Measurements from ENCODE around the gene PRDM8. TPM values are rescaled to one million over a fixed set of nuclear protein-coding genes. Genes with fewer than 3 reads are reported as not detected.

PRDM8 gene
- total RNA-seq, 1 donor from 2014 or later: not detected

GRCh38 chr4:80235451-80235850, 38.1 kb downstream of the PRDM8 start:
- no peak overlapping the region for H3K27ac ChIP-seq
- H3K36me3 Mint-ChIP-seq: no peaks in the 10 kb centered on the region
- H3K4me1 Mint-ChIP-seq: no peaks in the 10 kb centered on the region

GRCh38 chr4:80237992-80238391, 40.7 kb downstream of the PRDM8 start:
- H3K4me3 Mint-ChIP-seq: no peak overlapping the region
- Histone ChIP-seq H2AFZ (replicated peaks) (no peak overlapping the region), H3K4me3 (no peak overlapping the region), H3F3A (ENCODE audit: low read depth) (no peaks in the 10 kb centered on the region), H3K27me3 (peaks cover 94% of the 10 kb centered on the region), H3K4me1 (no peaks in the 10 kb centered on the region), H3K4me2 (no peak overlapping the region), H3K36me3 (no peaks in the 10 kb centered on the region), H3K9ac (no peak overlapping the region), H4K20me1 (ENCODE audit: low read depth) (no peaks in the 10 kb centered on the region), H3K9me3 (ENCODE audit: low read depth) (no peaks in the 10 kb centered on the region), H3K27ac (no peak overlapping the region), H3K79me2 (ENCODE audit: low read depth) (no peaks in the 10 kb centered on the region)
- H3K4me1 Mint-ChIP-seq: no peaks in the 10 kb centered on the region
- TF ChIP-seq EZH2 (IDR thresholded peaks at IDR 0.05) (no peak), EZH2phosphoT487 (IDR thresholded peaks at IDR 0.05) (no peak), CTCF (IDR thresholded peaks at IDR 0.05) (no peak)
- no peak for DNase-seq (ENCODE audit: low spot score)
- H3K27ac Mint-ChIP-seq: no peak overlapping the region
- peaks cover 3% of the 10 kb centered on the region for H3K27me3 Mint-ChIP-seq (ENCODE audit: insufficient read depth, low read depth)
- no peaks in the 10 kb centered on the region for H3K9me3 Mint-ChIP-seq
- no peaks in the 10 kb centered on the region for H3K36me3 Mint-ChIP-seq

More at GRCh38 chr4:80235451-80235850, 38.1 kb downstream of the PRDM8 start:
- Histone ChIP-seq H3K4me3 (no peak overlapping the region), H2AFZ (replicated peaks) (no peak overlapping the region), H3K36me3 (no peaks in the 10 kb centered on the region), H3F3A (ENCODE audit: low read depth) (no peaks in the 10 kb centered on the region), H3K9me3 (ENCODE audit: low read depth) (no peaks in the 10 kb centered on the region), H4K20me1 (ENCODE audit: low read depth) (no peaks in the 10 kb centered on the region), H3K4me2 (no peak overlapping the region), H3K9ac (no peak overlapping the region), H3K79me2 (ENCODE audit: low read depth) (no peaks in the 10 kb centered on the region), H3K4me1 (no peaks in the 10 kb centered on the region), H3K27me3 (peaks cover 98% of the 10 kb centered on the region)
- peaks cover 3% of the 10 kb centered on the region for H3K27me3 Mint-ChIP-seq (ENCODE audit: insufficient read depth, low read depth)
- H3K27ac Mint-ChIP-seq: no peak overlapping the region
- no peak overlapping the region for H3K4me3 Mint-ChIP-seq
- no peak for DNase-seq (ENCODE audit: low spot score)
- TF ChIP-seq EZH2 (IDR thresholded peaks at IDR 0.05): no peak
- no peaks in the 10 kb centered on the region for H3K9me3 Mint-ChIP-seq

- H3K36me3 ChIP-seq: no peaks in the 10 kb centered on the region
- no peak for DNase-seq (ENCODE audit: low spot score)
- no peak overlapping the region for H3K9ac ChIP-seq
- H3K9me3 Mint-ChIP-seq: no peaks in the 10 kb centered on the region
- H3K4me1 ChIP-seq: no peaks in the 10 kb centered on the region
- no peaks in the 10 kb centered on the region for H3K4me1 Mint-ChIP-seq
- H3K4me3 Mint-ChIP-seq: no peak overlapping the region
- no peak overlapping the region for H3K27ac ChIP-seq
- H3K79me2 ChIP-seq (ENCODE audit: low read depth): no peaks in the 10 kb centered on the region
- H3K9me3 ChIP-seq (ENCODE audit: low read depth): no peaks in the 10 kb centered on the region
- peaks cover 93% of the 10 kb centered on the region for H3K27me3 ChIP-seq
- no peak overlapping the region for H3K4me2 ChIP-seq
- no peak for TF ChIP-seq EZH2 (IDR thresholded peaks at IDR 0.05)
- no peak for TF ChIP-seq CTCF (IDR thresholded peaks at IDR 0.05)
- TF ChIP-seq EZH2phosphoT487 (IDR thresholded peaks at IDR 0.05): no peak
- no peak overlapping the region for H3K4me3 ChIP-seq
- H3K27me3 Mint-ChIP-seq (ENCODE audit: insufficient read depth, low read depth): peaks cover 7% of the 10 kb centered on the region
- no peaks in the 10 kb centered on the region for H4K20me1 ChIP-seq (ENCODE audit: low read depth)
- no peaks in the 10 kb centered on the region for H3F3A ChIP-seq (ENCODE audit: low read depth)
- H2AFZ ChIP-seq (replicated peaks): no peak overlapping the region
- no peaks in the 10 kb centered on the region for H3K36me3 Mint-ChIP-seq
- no peak overlapping the region for H3K27ac Mint-ChIP-seq
These were observed 42.3 kb downstream of the PRDM8 start for GRCh38 chr4:80239480-80240150.

- Histone ChIP-seq H3K27ac (no peak overlapping the region), H3F3A (ENCODE audit: low read depth) (no peaks in the 10 kb centered on the region), H3K4me2 (no peak overlapping the region), H3K4me1 (no peaks in the 10 kb centered on the region), H3K9ac (no peak overlapping the region), H3K36me3 (no peaks in the 10 kb centered on the region), H3K4me3 (no peak overlapping the region), H4K20me1 (ENCODE audit: low read depth) (no peaks in the 10 kb centered on the region), H3K79me2 (ENCODE audit: low read depth) (no peaks in the 10 kb centered on the region), H3K27me3 (peaks cover 95% of the 10 kb centered on the region), H3K9me3 (ENCODE audit: low read depth) (no peaks in the 10 kb centered on the region), H2AFZ (replicated peaks) (no peak overlapping the region)
- Mint-ChIP-seq H3K27ac (no peak overlapping the region), H3K36me3 (no peaks in the 10 kb centered on the region), H3K4me3 (no peak overlapping the region), H3K27me3 (ENCODE audit: insufficient read depth, low read depth) (peaks cover 7% of the 10 kb centered on the region), H3K9me3 (no peaks in the 10 kb centered on the region), H3K4me1 (no peaks in the 10 kb centered on the region)
- TF ChIP-seq EZH2 (IDR thresholded peaks at IDR 0.05) (no peak), EZH2phosphoT487 (IDR thresholded peaks at IDR 0.05) (no peak), CTCF (IDR thresholded peaks at IDR 0.05) (no peak)
- no peak for DNase-seq (ENCODE audit: low spot score)
These were observed 43.7 kb downstream of the PRDM8 start for GRCh38 chr4:80240976-80241375.

All from neural progenitor cell (in vitro differentiated cells).